GM19043 (cell line): ENCODE measurements around the gene CABP7.

ENCODE experiments used
- ATAC-seq: cut with Tn5 transposase; IDR thresholded peaks from one replicate; pipeline ENCODE4 v1.9.1; 2021; ENCODE audit warnings: low read depth; ENCODE audit not compliant: unreplicated experiment

CABP7 gene

DNA sequence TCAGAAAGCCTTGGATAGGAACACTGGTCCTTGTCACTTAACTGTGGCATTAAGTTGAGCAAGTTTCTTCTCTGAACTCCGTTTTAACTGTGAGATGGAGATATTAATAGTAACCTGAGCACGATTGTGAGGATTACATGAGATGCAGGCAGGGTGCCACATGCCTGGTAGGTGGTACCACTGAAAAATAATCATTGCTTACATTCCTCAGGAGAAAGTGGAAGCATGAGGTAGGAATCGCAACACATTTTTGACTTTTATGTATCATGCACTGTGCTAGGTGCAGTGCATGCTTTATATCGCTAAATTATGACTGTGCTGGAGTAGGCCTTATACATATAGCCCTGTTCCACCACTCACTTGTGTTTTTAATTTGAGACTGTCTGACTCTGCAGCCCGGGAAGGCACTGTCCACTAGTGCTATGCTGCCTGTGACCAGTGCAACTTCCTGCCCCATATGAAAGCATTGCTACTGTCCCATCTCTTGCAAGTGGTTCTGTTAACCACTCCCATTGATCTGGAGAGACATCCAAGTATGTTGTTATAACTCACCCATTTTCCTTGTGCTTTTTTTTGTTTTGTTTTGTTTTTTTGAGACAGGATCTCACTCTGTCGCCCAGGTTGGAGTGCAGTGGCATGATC is 48.4 kb downstream of the CABP7 start:
- no peak for ATAC-seq

GRCh38 chr22:29769723-29770321 is 50.0 kb downstream of the CABP7 start:
- no peak for ATAC-seq

DNA sequence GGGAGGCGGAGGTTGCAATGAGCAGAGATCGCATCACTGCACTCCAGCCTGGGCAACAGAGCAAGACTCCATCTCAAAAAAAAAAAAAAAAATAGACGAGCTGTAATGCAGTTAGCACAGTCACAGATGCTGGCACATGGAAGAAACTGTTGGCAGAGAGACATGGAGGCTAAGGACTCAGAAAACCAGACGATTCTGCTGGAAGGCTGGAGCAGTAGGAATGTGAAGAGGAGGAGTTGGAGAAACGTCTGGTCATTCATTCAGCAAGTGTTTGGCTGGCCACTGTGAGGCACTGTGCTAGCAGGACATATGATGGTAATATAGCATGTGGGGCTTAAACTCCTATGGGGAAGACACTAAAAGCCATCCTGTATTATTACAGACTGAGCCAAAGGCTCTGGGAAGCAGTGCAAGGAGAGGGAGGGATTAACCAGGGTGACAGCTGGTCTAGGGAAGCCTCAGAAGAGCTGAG is 52.4 kb downstream of the CABP7 start:
- ATAC-seq: no peak

DNA sequence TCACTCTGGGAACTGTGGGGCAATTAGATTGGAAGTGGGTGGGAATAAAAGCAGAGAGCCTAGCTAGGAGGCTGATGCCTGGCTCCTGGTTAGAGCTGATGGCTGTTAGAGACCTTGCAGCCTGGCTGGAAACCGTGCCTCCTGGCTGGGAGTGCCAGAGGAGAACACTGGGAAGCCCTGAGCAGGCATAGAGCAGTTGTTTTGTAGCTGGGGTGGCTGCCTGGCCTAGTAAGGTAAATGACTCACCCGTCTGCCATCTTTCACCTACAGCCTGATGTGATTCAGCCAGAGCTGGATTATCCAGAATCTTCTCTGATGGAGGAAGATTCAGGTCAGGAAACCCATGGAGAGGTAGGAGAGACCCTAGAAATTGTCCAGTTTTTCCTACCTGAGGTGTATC is 53.4 kb downstream of the CABP7 start:
- ATAC-seq: no peak

GRCh38 chr22:29780220-29780619 is 60.4 kb downstream of the CABP7 start:
- no peak for ATAC-seq

DNA sequence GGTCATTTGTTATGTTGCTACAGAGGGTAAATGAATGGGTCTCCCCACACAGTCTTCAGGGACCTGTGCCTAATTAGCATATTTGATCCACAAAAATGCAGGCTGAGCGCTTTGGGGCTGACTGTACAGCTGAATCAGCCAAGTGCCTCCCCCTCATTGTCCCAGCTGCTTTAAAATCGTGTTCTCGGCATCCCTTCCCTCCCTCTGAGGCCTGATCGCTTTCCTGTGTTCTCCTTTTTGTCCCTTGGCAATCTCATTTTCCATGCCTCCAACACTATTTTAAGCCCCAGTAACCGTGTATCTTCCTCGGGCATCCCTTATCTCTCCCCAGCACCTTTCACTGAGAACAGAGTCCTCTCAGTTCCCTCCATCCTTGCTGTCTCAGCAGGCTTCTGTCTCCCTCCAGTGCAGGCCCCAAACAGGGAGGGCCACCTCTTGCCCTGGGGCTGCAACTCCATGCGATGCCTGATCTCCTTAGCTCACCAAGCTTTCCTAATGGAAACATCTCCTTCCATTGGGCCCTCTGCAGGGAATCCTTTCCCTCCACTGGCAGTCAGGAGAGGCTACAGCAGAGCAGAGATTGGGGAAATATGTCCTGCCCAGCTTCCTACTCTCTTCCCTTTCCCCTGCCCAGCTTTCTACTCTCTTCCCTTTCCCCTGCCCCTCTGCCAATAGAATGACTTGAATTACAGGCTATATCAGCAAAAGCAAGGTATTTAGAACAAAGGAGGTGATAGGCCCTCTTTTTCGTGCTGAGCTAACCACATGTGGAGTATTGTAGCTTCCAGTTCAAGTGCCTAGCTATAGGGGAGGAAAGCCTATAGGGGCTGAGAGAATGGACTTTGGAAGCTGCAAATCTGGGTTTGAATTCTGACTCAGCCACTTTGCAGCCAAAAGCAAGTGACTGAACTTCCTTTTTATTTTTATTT is 61.2 kb downstream of the CABP7 start:
- ATAC-seq: no peak
